Activated T-helper 1 cell treated with Interleukin-2 at 50 U/mL for 16 hours (primary cell): ENCODE data around the gene MAFG.

Experiments
- DNase-seq: peaks from one replicate; pipeline ENCODE4 v3.0.0-alpha.2; 2020; ENCODE audit warnings: low read depth

MAFG gene

GRCh38 chr17:81898029-81898866 lies 29.3 kb downstream of the MAFG start:
- no peak for DNase-seq

GRCh38 chr17:81895400-81895799 lies 32.1 kb downstream of the MAFG start:
- DNase-seq = no peak

DNA sequence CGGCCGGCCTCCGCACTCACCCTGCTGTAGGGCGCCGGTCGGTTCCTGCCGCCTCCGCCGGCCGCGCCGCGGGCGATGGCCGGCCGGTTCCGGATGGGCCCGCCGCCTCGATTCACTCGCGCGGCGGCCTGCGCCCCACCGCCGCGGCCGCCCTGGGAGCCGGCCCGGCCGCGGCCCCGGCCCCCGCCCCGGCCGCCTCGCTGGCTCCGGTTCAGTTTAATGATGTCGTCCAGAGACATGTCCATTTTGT lies 36.3 kb downstream of the MAFG start:
- DNase-seq = no peak

- no peak for DNase-seq
These were observed 36.9 kb downstream of the MAFG start for GRCh38 chr17:81890447-81891302.

GRCh38 chr17:81889602-81890001 lies 37.9 kb downstream of the MAFG start:
- DNase-seq = no peak

DNA sequence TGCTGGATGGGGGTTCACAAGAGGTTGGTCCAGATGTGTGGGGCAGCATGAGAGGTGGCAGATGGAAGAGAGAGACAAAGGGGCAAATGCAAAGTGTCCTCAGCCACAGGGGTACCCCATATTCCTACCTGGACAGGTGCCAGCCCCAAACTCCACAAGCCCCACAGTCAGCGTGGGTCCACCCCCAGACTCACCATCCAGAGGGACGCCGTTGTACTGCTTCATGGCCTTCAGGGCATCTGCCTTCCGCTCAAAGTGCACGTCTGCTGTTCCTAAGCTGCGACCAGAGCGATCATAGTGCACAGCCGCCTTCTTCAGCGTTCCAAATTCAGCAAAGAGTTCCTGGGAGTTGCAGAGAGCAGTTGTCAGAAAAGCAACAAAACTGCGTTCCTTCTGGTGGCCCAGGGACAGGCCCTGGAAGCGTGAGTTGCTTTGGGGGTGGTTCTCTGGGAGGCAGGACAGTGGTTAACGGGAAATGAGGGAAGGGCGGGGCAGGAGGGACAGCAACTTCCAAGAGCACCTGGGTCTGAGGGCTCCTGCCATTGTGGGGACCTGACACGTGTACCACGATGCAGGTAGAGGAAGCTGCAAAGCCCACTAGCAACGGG lies 38.4 kb downstream of the MAFG start:
- no peak for DNase-seq

- DNase-seq = no peak
These were observed 39.2 kb downstream of the MAFG start for GRCh38 chr17:81888105-81888987.

GRCh38 chr17:81885869-81886548 lies 41.5 kb downstream of the MAFG start:
- no peak for DNase-seq

- DNase-seq = no peak
These were observed 42.1 kb downstream of the MAFG start for GRCh38 chr17:81885454-81885853.

- no peak for DNase-seq
These were observed 42.6 kb downstream of the MAFG start for GRCh38 chr17:81884968-81885367.

DNA sequence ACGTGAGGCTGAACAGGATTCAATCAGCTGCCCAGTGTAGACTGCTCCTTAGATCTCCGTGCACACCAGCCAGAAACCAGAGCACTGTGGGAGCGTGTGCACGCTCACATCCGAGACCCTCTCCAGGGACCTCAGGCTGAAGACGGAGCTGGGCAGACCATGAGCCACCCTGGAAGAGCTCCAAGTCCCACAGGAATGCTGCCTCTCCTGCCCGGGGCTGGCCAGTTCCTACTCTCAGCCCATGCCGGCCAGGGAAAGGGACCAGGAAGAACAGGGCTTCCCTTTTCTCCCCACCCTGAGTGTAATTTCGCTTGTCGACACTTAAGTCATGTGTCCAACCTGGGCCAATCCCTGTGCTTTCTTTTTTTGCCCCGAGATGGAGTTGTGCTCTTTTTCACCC lies 43.0 kb downstream of the MAFG start:
- no peak for DNase-seq

DNA sequence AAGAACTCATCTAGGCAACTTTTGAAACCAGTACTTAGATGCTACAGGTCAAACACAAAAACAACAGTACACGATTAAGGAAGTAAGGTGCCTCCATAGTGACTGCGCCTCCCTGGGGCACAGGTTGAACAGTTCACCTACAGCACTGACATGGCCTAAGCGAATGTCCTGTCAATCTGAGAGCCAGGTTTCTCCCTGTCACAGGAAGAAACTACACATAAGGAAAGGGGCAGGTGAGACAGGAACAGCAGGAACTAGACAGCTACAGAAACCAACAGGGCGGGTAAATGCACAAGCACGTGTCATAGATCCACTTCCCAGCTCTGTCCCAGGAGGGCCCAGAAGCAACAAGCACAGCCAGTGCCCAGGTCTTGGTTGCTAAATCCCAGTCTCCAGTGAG lies 48.4 kb downstream of the MAFG start:
- DNase-seq = no peak

- DNase-seq = no peak
These were observed 49.2 kb downstream of the MAFG start for GRCh38 chr17:81878294-81878693.

GRCh38 chr17:81877569-81877968 lies 50.0 kb downstream of the MAFG start:
- DNase-seq = no peak

GRCh38 chr17:81871387-81872230 lies 55.9 kb downstream of the MAFG start:
- DNase-seq = peak; percentile 96

DNA sequence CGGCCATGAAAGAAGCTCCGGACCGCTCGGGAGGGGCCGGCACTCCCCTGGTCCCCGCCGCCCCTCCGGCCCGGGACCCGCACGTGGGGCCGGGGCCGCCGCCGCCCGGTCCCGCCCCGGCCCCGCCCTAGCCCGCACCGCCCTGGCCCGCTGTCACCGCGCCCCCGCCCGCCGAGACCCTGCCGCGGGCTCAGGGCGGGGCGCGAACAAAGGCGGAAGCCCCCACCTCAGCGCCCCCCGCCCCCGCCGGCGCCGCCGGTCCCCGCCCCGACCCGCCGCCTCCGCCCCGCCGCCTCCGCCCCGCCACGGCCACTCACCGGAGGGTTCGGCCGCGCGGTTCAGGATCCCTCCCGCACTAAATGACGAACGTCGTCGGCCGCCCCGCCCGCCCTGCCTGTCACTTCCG lies 56.6 kb downstream of the MAFG start, which contains the start of gene ARHGDIA:
Gene ARHGDIA (minus strand): TSS at position 357 of the 406 bp plus-strand sequence. CDS start 1,407 bp downstream, outside the sequence.
- DNase-seq = no peak

- DNase-seq = peak; percentile 30
These were observed 57.2 kb downstream of the MAFG start for GRCh38 chr17:81870131-81870980.

- DNase-seq = no peak
These were observed 58.1 kb downstream of the MAFG start for GRCh38 chr17:81869221-81870130.
